Esophagus muscularis mucosa (tissue), 4 donors: ENCODE measurements around the gene UBL3. TPM values are rescaled to one million over a fixed set of nuclear protein-coding genes. Genes with fewer than 3 reads are reported as not detected.
A peak's percentile ranks its signal among the peaks of the same experiment; 100 is the strongest.

Experiments
- DNase-seq: peaks from one replicate; pipeline ENCODE4 v3.0.0-alpha.2; 2017; ENCODE audit errors: extremely low spot score
- H3K27ac ChIP-seq, 4 donors: fragments of 200-600 bp; sonication (generic); replicated peaks in 1 of 4; 1 replicate in 3 of 4; 2 replicates in 1 of 4; pipeline ENCODE4 v1.5.1; 2016 to 2019; ENCODE audit warnings: mild to moderate bottlenecking in 1 of 4
- H3K27me3 ChIP-seq, 4 donors: fragments of 200-600 bp; sonication (generic); one replicate each; pipeline versions ENCODE4 v1.5.1 to v1.6.0; 2016 to 2019
- H3K36me3 ChIP-seq, 4 donors: fragments of 200-600 bp; sonication (generic); one replicate each; pipeline ENCODE4 v1.5.1; 2016 to 2019
- H3K4me1 ChIP-seq, 4 donors: fragments of 200-600 bp; sonication (generic); one replicate each; pipeline ENCODE4 v1.5.1; 2016 to 2019
- H3K4me3 ChIP-seq, 4 donors: fragments of 200-600 bp; sonication (generic); 1 replicate in 2 of 4; 2 replicates in 2 of 4; pipeline ENCODE4 v1.5.1; 2016 to 2019; ENCODE audit warnings: mild to moderate bottlenecking in 4 of 4, moderate library complexity in 1 of 4
- H3K9me3 ChIP-seq, 4 donors: fragments of 200-600 bp; sonication (generic); 1 replicate in 3 of 4; 2 replicates in 1 of 4; pipeline ENCODE4 v1.5.1; 2016 to 2019
- EP300 ChIP-seq: sonication (generic); formaldehyde crosslinking; IDR thresholded peaks from one replicate; pipeline ENCODE4 v1.6.1; 2017; ENCODE audit warnings: antibody characterized with exemption
- POLR2A ChIP-seq: fragments of 450-650 bp; IDR thresholded peaks from one replicate; pipeline ENCODE4 v1.6.1; 2017; ENCODE audit warnings: antibody characterized with exemption, moderate library complexity, mild to moderate bottlenecking, low read depth
- POLR2AphosphoS5 ChIP-seq, 2 donors: sonication (generic); formaldehyde crosslinking; IDR thresholded peaks; one replicate each; pipeline ENCODE4 v1.6.1; 2017; ENCODE audit warnings: antibody characterized with exemption in 2 of 2
- WGBS: methylation state at CpG from one replicate; pipeline ENCODE4 v1.1.5; 2018; 5-methylcytosine and 5-hydroxymethylcytosine counted together
- intact Hi-C: fragments of 100-400 bp; cut with DNase I; formaldehyde crosslinking; loops from one replicate; pipeline ENCODE4 v1.15.1; 2023
- total RNA-seq, 4 donors: library from RNA; depleted of rRNA; stranded (reverse); fragments of >200 nt; gene quantifications; one replicate each; pipeline versions ENCODE4 v1.1.0 to v1.2.1, GENCODE V29; 2016
- TF ChIP-seq, protein P1 (sequence below), 3 experiments: fragments of 200-600 bp in 2 of 3; fragments of 450-650 bp in 1 of 3; sonication (generic) in 2 of 3; IDR thresholded peaks; one replicate each; pipeline ENCODE4 v1.5.1; 2017 to 2019; ENCODE audit warnings: antibody characterized with exemption in 3 of 3, mild to moderate bottlenecking in 2 of 3, moderate library complexity in 1 of 3

UBL3 gene
- total RNA-seq, 4 donors from 2014 or later = 30.2 to 44.5 (median 32.6) TPM

- no peak for TF ChIP-seq POLR2AphosphoS5 (IDR thresholded peaks at IDR 0.05)
- no peak for TF ChIP-seq EP300
- no peak for TF ChIP-seq POLR2A
- TF ChIP-seq, protein P1, sequence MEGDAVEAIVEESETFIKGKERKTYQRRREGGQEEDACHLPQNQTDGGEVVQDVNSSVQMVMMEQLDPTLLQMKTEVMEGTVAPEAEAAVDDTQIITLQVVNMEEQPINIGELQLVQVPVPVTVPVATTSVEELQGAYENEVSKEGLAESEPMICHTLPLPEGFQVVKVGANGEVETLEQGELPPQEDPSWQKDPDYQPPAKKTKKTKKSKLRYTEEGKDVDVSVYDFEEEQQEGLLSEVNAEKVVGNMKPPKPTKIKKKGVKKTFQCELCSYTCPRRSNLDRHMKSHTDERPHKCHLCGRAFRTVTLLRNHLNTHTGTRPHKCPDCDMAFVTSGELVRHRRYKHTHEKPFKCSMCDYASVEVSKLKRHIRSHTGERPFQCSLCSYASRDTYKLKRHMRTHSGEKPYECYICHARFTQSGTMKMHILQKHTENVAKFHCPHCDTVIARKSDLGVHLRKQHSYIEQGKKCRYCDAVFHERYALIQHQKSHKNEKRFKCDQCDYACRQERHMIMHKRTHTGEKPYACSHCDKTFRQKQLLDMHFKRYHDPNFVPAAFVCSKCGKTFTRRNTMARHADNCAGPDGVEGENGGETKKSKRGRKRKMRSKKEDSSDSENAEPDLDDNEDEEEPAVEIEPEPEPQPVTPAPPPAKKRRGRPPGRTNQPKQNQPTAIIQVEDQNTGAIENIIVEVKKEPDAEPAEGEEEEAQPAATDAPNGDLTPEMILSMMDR (IDR thresholded peaks at IDR 0.05) = no peak
- no peak overlapping the region for H3K4me3 ChIP-seq
- no peaks in the 10 kb centered on the region for H3K27me3 ChIP-seq
- no peaks in the 10 kb centered on the region for H3K36me3 ChIP-seq
- intact Hi-C loops = no loop called here
- peaks cover 0 to 2% (median 2%) of the 10 kb centered on the region in 4 donors for H3K4me1 ChIP-seq
- H3K27ac ChIP-seq = no peak overlapping the region
- no peak for DNase-seq
- H3K9me3 ChIP-seq = no peaks in the 10 kb centered on the region
- whole genome bisulfite sequencing = 72% methylated on average over 4 of the region's 4 CpGs
Observed at GRCh38 chr13:29855784-29856183, 5.4 kb upstream of the UBL3 start.

DNA sequence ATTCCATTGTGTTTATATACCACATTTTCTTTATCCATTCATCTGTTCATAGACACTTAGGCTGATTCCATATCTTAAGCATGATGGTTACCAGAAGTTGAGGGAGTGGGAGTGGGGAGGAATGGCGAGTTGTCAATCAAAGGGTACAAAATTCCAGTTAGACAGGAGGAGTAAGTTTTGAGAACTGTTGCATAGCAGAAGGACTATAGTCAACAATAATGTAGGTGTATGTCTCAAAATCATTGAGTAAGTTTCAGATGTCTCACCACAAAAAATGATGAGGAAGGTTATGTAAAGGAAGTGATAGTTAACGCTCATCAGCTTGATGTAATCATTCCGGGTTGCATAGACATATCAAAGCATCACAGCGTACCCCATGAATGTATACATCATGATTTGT lies 4.6 kb upstream of the UBL3 start:
- Histone ChIP-seq H3K27me3 (no peaks in the 10 kb centered on the region), H3K4me1 (peaks cover 0 to 4% (median 4%) of the 10 kb centered on the region in 4 donors), H3K27ac (no peak overlapping the region), H3K9me3 (no peaks in the 10 kb centered on the region), H3K36me3 (no peaks in the 10 kb centered on the region), H3K4me3 (no peak overlapping the region)
- DNase-seq = no peak
- TF ChIP-seq EP300 (no peak), POLR2A (no peak), POLR2AphosphoS5 (IDR thresholded peaks at IDR 0.05) (no peak)
- TF ChIP-seq, protein P1 (IDR thresholded peaks at IDR 0.05) = no peak
- intact Hi-C loops = no loop called here
- 91% methylated on average over 4 of the region's 4 CpGs for WGBS

DNA sequence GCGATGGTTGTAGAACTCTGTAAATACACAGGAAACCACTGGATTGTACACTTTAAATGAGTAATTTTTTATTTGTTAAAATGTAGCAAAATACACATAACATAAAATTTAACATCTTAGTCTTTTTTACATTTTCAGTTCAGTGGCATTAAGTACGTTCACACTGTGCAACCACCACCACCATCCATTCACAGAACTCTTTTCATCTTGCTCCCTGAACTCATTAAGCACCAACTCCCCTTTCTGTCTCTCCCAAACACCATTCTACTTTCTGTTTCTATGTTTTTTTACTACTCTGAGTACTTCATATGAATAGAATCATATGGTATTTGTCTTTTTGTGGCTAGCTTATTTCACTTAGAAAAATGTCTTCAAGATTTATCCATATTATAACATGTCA lies 2.7 kb upstream of the UBL3 start:
- 85% methylated on average over 2 of the region's 2 CpGs for WGBS

GRCh38 chr13:29852472-29853054 lies 2.1 kb upstream of the UBL3 start:
- no peak overlapping the region for H3K4me3 ChIP-seq
- H3K36me3 ChIP-seq = no peaks in the 10 kb centered on the region
- DNase-seq = no peak
- H3K4me1 ChIP-seq = peaks cover 0 to 4% (median 4%) of the 10 kb centered on the region in 4 donors
- H3K9me3 ChIP-seq = no peaks in the 10 kb centered on the region
- TF ChIP-seq EP300 = no peak
- no peak for TF ChIP-seq POLR2A
- no peaks in the 10 kb centered on the region for H3K27me3 ChIP-seq
- intact Hi-C loops = loop anchor here (5.0 kb wide), 2 partner anchors 55 to 255 kb away; partner anchors contain the start of gene SLC7A1
- H3K27ac ChIP-seq = peak overlapping the region in 1 of 4 donors; percentile 11
- 49% methylated on average over 5 of the region's 5 CpGs for WGBS

More for the DNA sequence above, 2.7 kb upstream of the UBL3 start:
- DNase-seq = no peak
- Histone ChIP-seq H3K36me3 (no peaks in the 10 kb centered on the region), H3K4me1 (peaks cover 0 to 4% (median 4%) of the 10 kb centered on the region in 4 donors), H3K9me3 (no peaks in the 10 kb centered on the region), H3K27ac (no peak overlapping the region), H3K4me3 (no peak overlapping the region), H3K27me3 (no peaks in the 10 kb centered on the region)
- TF ChIP-seq POLR2AphosphoS5 (IDR thresholded peaks at IDR 0.05) (no peak), EP300 (no peak), POLR2A (no peak)
- TF ChIP-seq, protein P1 (IDR thresholded peaks at IDR 0.05) = no peak
- intact Hi-C loops = loop anchor here (5.0 kb wide), 2 partner anchors 54 to 256 kb away; partner anchors contain the start of gene SLC7A1

- TF ChIP-seq, protein P1 (IDR thresholded peaks at IDR 0.05) = no peak
- TF ChIP-seq POLR2AphosphoS5 (IDR thresholded peaks at IDR 0.05) = no peak
- TF ChIP-seq POLR2A = no peak
- TF ChIP-seq EP300 = no peak
- H3K27me3 ChIP-seq = no peaks in the 10 kb centered on the region
- peak overlapping the region; percentile 80 to 96 (median 84) for H3K4me3 ChIP-seq
- intact Hi-C loops = loop anchor here (5.0 to 10.0 kb wide), 6 partner anchors 58 to 615 kb away; partner anchors contain the start of genes HMGB1 and SLC7A1
- no peaks in the 10 kb centered on the region for H3K9me3 ChIP-seq
- DNase-seq = no peak
- H3K4me1 ChIP-seq = peaks cover 20 to 29% (median 27%) of the 10 kb centered on the region in 4 donors
- 0% methylated on average over 27 of the region's 50 CpGs for WGBS
- H3K36me3 ChIP-seq = no peaks in the 10 kb centered on the region
- H3K27ac ChIP-seq = peak overlapping the region; percentile 96 to 99 (median 98)
Observed at GRCh38 chr13:29849731-29850212, 645 bp downstream of the UBL3 start.
